Naive thymus-derived CD4-positive, alpha-beta T cell (primary cell): ENCODE measurements around the gene ICOS. TPM values are rescaled to one million over a fixed set of nuclear protein-coding genes. Genes with fewer than 3 reads are reported as not detected.

Source experiments
- ATAC-seq: fragments of 150-1000 bp; cut with Tn5 transposase; 2 replicates; pipeline ENCODE4 v1.10.0; 2021; ENCODE audit warnings: mild to moderate bottlenecking, moderate library complexity
- CTCF ChIA-PET: fragments of 350-600 bp; sonication (Branson Sonifier 250); formaldehyde crosslinking; loops from one replicate; lab custom pipeline; 2021; ENCODE audit warnings: antibody characterized with exemption; lab: Charles Lee
- POLR2A ChIA-PET: fragments of 350-600 bp; sonication (Branson Sonifier 250); formaldehyde crosslinking; loops from one replicate; lab custom pipeline; 2021; ENCODE audit warnings: antibody characterized with exemption, inconsistent platforms; lab: Charles Lee
- DNase-seq, 9 donors: peaks; one replicate each; pipeline versions ENCODE4 v3.0.0 to v3.0.0-alpha.2; 2020 to 2022; ENCODE audit warnings: mixed read lengths in 1 of 9
- H3K27ac ChIP-seq: one replicate; pipeline ENCODE4 v1.7.0; 2013; ENCODE audit warnings: mild to moderate bottlenecking, low read depth, low read length, moderate library complexity
- H3K27me3 ChIP-seq, 2 donors: one replicate each; pipeline ENCODE4 v1.7.0; 2013; ENCODE audit warnings: low read length in 2 of 2, mild to moderate bottlenecking in 2 of 2, moderate library complexity in 2 of 2; ENCODE audit not compliant: control insufficient read depth in 2 of 2, insufficient read depth in 2 of 2
- H3K36me3 ChIP-seq, 3 experiments: 1 replicate in 2 of 3; 2 replicates in 1 of 3; pipeline ENCODE4 v1.7.0; 2013; ENCODE audit warnings: low read length in 3 of 3, mild to moderate bottlenecking in 3 of 3, moderate library complexity in 1 of 3; ENCODE audit not compliant: insufficient read depth in 3 of 3, control insufficient read depth in 2 of 3
- H3K4me1 ChIP-seq, 2 donors: one replicate each; pipeline ENCODE4 v1.7.0; 2013; ENCODE audit warnings: low read length in 2 of 2, mild to moderate bottlenecking in 2 of 2, moderate library complexity in 1 of 2; ENCODE audit not compliant: control insufficient read depth in 2 of 2, insufficient read depth in 2 of 2
- H3K4me3 ChIP-seq: 2 replicates; pipeline ENCODE4 v1.7.0; 2013; ENCODE audit warnings: mild to moderate bottlenecking, low read length
- H3K9me3 ChIP-seq, 3 experiments: 1 replicate in 2 of 3; 2 replicates in 1 of 3; pipeline ENCODE4 v1.7.0; 2013; ENCODE audit warnings: low read length in 3 of 3; ENCODE audit not compliant: control insufficient read depth in 2 of 3
- H3K27ac Mint-ChIP-seq, 9 donors: one replicate each; pipeline ENCODE4 v1.8.0; 2020 to 2022; ENCODE audit warnings: mixed read lengths in 9 of 9, mild to moderate bottlenecking in 8 of 9, moderate library complexity in 5 of 9, inconsistent platforms in 2 of 9
- H3K27me3 Mint-ChIP-seq, 5 donors: one replicate each; pipeline ENCODE4 v1.8.0; 2021 to 2022; ENCODE audit warnings: mixed read lengths in 5 of 5, mild to moderate bottlenecking in 1 of 5
- H3K36me3 Mint-ChIP-seq, 5 donors: one replicate each; pipeline ENCODE4 v1.8.0; 2020 to 2022; ENCODE audit warnings: mixed read lengths in 5 of 5, mild to moderate bottlenecking in 3 of 5, inconsistent platforms in 1 of 5
- H3K4me1 Mint-ChIP-seq, 7 donors: one replicate each; pipeline ENCODE4 v1.8.0; 2020 to 2022; ENCODE audit warnings: mixed read lengths in 7 of 7, mild to moderate bottlenecking in 3 of 7, inconsistent platforms in 1 of 7
- H3K4me3 Mint-ChIP-seq, 10 donors: one replicate each; pipeline ENCODE4 v1.8.0; 2020 to 2022; ENCODE audit warnings: mild to moderate bottlenecking in 10 of 10, mixed read lengths in 10 of 10, moderate library complexity in 6 of 10, inconsistent platforms in 2 of 10
- H3K9me3 Mint-ChIP-seq, 11 donors: one replicate each; pipeline ENCODE4 v1.8.0; 2020 to 2022; ENCODE audit warnings: mixed read lengths in 11 of 11, mild to moderate bottlenecking in 4 of 11, inconsistent platforms in 1 of 11, moderate library complexity in 1 of 11
- intact Hi-C, 2 donors: fragments of 100-400 bp; cut with micrococcal nuclease; formaldehyde crosslinking; loops; one replicate each; pipeline ENCODE4 v1.15.1; 2023
- polyA plus RNA-seq, 2 donors: library from polyadenylated mRNA; unstranded; fragments of 300-500 nt; fragmentation: Illumina TruSeq; gene quantifications; one replicate each; pipeline ENCODE4 v1.2.3, GENCODE V29; 2021
- total RNA-seq, 6 experiments: library from RNA in 5 of 6; stranded (reverse) in 5 of 6; gene quantifications; 1 replicate in 5 of 6; 2 replicates in 1 of 6; pipeline ENCODE4 v1.2.3 and lab custom pipeline; 2021 to 2026

The ICOS gene
- 10 to 100 TPM; 26.2 to 54.9 (median 50.2) TPM for total RNA-seq
- polyA plus RNA-seq, result 10 to 100 TPM; 22.4 to 25.4 TPM
- total RNA-seq (lab: John Stamatoyannopoulos, UW), result 122 reads per million, percentile 87 among the genes with 10 or more reads in this experiment

GRCh38 chr2:203936535-203936934 lies at the start of gene ICOS:
Gene ICOS, plus strand, starts transcription at chr2:203936763. Its CDS starts 52 bp downstream, at chr2:203936815.
- DNase-seq (peak in 7 of 9 donors; percentile 65 to 83 (median 76)), ATAC-seq (peak; percentile 80)
- ChIA-PET CTCF (no interaction called here), POLR2A (interaction anchor here (0.9 to 5.8 kb wide), 3 partner anchors 13 to 229 kb away, joined by 3 to 37 read pairs (median 4); no protein-coding TSS in a partner anchor)
- H3K4me1 Mint-ChIP-seq, result peaks cover 40 to 72% (median 57%) of the 10 kb centered on the region in 7 donors
- Histone ChIP-seq H3K4me3 (peak within 1 kb of the TSS; percentile 80), H3K4me1 (peaks cover 45 to 46% of the 10 kb centered on the region in 2 donors), H3K27ac (peak within 1 kb of the TSS; percentile 87), H3K36me3 (no peaks in the 10 kb centered on the region), H3K27me3 (no peaks in the 10 kb centered on the region), H3K9me3 (no peaks in the 10 kb centered on the region)
- peak within 1 kb of the TSS; percentile 89 to 99 (median 94) for H3K4me3 Mint-ChIP-seq
- H3K36me3 Mint-ChIP-seq, result peaks cover 9 to 47% (median 11%) of the 10 kb centered on the region in 5 donors
- intact Hi-C loops, result loop anchor here (1.0 to 10.0 kb wide), 11 partner anchors 14 to 1562 kb away; partner anchors contain the start of genes CD28 (in 2 of the 2), BMPR2 (in 1 of the 2), CARF (in 1 of the 2) and CYP20A1 (in 1 of the 2)
- peaks cover 0 to 4% (median 0%) of the 10 kb centered on the region in 11 donors for H3K9me3 Mint-ChIP-seq
- no peaks in the 10 kb centered on the region for H3K27me3 Mint-ChIP-seq
- H3K27ac Mint-ChIP-seq, result peak within 1 kb of the TSS; percentile 83 to 98 (median 93)

- H3K4me1 ChIP-seq, result no peaks in the 10 kb centered on the region
- Mint-ChIP-seq H3K27ac (no peak overlapping the region), H3K4me3 (no peak overlapping the region), H3K27me3 (peaks cover 0 to 6% (median 0%) of the 10 kb centered on the region in 5 donors), H3K4me1 (peaks cover 0 to 50% (median 0%) of the 10 kb centered on the region in 7 donors), H3K9me3 (peaks cover 0 to 9% (median 0%) of the 10 kb centered on the region in 11 donors), H3K36me3 (peaks cover 0 to 13% (median 0%) of the 10 kb centered on the region in 5 donors)
- ChIA-PET POLR2A (interaction anchor here (1.0 to 1.9 kb wide), 3 partner anchors 10 to 19 kb away, joined by 5 to 6 read pairs (median 5); no protein-coding TSS in a partner anchor), CTCF (no interaction called here)
- no peak overlapping the region for H3K27ac ChIP-seq
- no peaks in the 10 kb centered on the region for H3K27me3 ChIP-seq
- intact Hi-C loops, result loop anchor here in 1 of 2 donors (2.0 kb wide), 1 partner anchor 19 kb away; no protein-coding TSS in a partner anchor
- no peak for DNase-seq
- H3K36me3 ChIP-seq, result no peaks in the 10 kb centered on the region
- no peak overlapping the region for H3K4me3 ChIP-seq
- H3K9me3 ChIP-seq, result no peaks in the 10 kb centered on the region
- no peak for ATAC-seq
Observed at GRCh38 chr2:203887677-203888076, 48.9 kb upstream of the ICOS start.

- H3K4me1 ChIP-seq, result no peaks in the 10 kb centered on the region
- H3K36me3 ChIP-seq, result no peaks in the 10 kb centered on the region
- no peak for ATAC-seq
- no peak overlapping the region for H3K27ac ChIP-seq
- H3K9me3 ChIP-seq, result no peaks in the 10 kb centered on the region
- H3K4me3 ChIP-seq, result no peak overlapping the region
- H3K27me3 ChIP-seq, result no peaks in the 10 kb centered on the region
- H3K27me3 Mint-ChIP-seq, result peaks cover 0 to 6% (median 0%) of the 10 kb centered on the region in 5 donors
- peaks cover 0 to 17% (median 0%) of the 10 kb centered on the region in 5 donors for H3K36me3 Mint-ChIP-seq
- ChIA-PET CTCF (interaction anchor here (1.0 kb wide), 1 partner anchor 691 kb away, joined by 3 read pairs; no protein-coding TSS in a partner anchor), POLR2A (interaction anchor here (1.0 kb wide), 1 partner anchor 10 kb away, joined by 5 read pairs; no protein-coding TSS in a partner anchor)
- no peak for DNase-seq
- peaks cover 0 to 63% (median 3%) of the 10 kb centered on the region in 7 donors for H3K4me1 Mint-ChIP-seq
- H3K27ac Mint-ChIP-seq, result no peak overlapping the region
- intact Hi-C loops, result loop anchor here in 1 of 2 donors (2.0 kb wide), 1 partner anchor 21 kb away; no protein-coding TSS in a partner anchor
- H3K4me3 Mint-ChIP-seq, result no peak overlapping the region
- H3K9me3 Mint-ChIP-seq, result peaks cover 0 to 9% (median 0%) of the 10 kb centered on the region in 11 donors
Observed at GRCh38 chr2:203889542-203889941, 47.0 kb upstream of the ICOS start.

- no peak overlapping the region for H3K27ac Mint-ChIP-seq
- no peaks in the 10 kb centered on the region for H3K27me3 ChIP-seq
- CTCF ChIA-PET, result interaction anchor here (1.0 kb wide), 1 partner anchor 691 kb away, joined by 3 read pairs; no protein-coding TSS in a partner anchor
- POLR2A ChIA-PET, result interaction anchor here (1.0 kb wide), 1 partner anchor 10 kb away, joined by 5 read pairs; no protein-coding TSS in a partner anchor
- no peaks in the 10 kb centered on the region for H3K9me3 ChIP-seq
- H3K9me3 Mint-ChIP-seq, result peaks cover 0 to 9% (median 0%) of the 10 kb centered on the region in 11 donors
- peaks cover 0 to 6% (median 0%) of the 10 kb centered on the region in 5 donors for H3K27me3 Mint-ChIP-seq
- intact Hi-C loops, result loop anchor here (2.0 to 5.0 kb wide), 3 partner anchors 19 to 148 kb away; no protein-coding TSS in a partner anchor
- DNase-seq, result no peak
- H3K36me3 ChIP-seq, result no peaks in the 10 kb centered on the region
- H3K4me1 ChIP-seq, result no peaks in the 10 kb centered on the region
- ATAC-seq, result no peak
- no peak overlapping the region for H3K4me3 ChIP-seq
- H3K36me3 Mint-ChIP-seq, result peaks cover 0 to 17% (median 0%) of the 10 kb centered on the region in 5 donors
- H3K27ac ChIP-seq, result no peak overlapping the region
- peaks cover 0 to 66% (median 3%) of the 10 kb centered on the region in 7 donors for H3K4me1 Mint-ChIP-seq
- no peak overlapping the region for H3K4me3 Mint-ChIP-seq
Observed at GRCh38 chr2:203889944-203890343, 46.6 kb upstream of the ICOS start.

- no peaks in the 10 kb centered on the region for H3K36me3 ChIP-seq
- no peaks in the 10 kb centered on the region for H3K9me3 ChIP-seq
- H3K4me3 ChIP-seq, result no peak overlapping the region
- peaks cover 0 to 6% (median 0%) of the 10 kb centered on the region in 5 donors for H3K27me3 Mint-ChIP-seq
- H3K4me3 Mint-ChIP-seq, result no peak overlapping the region
- peaks cover 0 to 19% (median 0%) of the 10 kb centered on the region in 5 donors for H3K36me3 Mint-ChIP-seq
- ATAC-seq, result no peak
- peaks cover 0 to 68% (median 3%) of the 10 kb centered on the region in 7 donors for H3K4me1 Mint-ChIP-seq
- CTCF ChIA-PET, result interaction anchor here (0.5 to 0.7 kb wide), 2 partner anchors 418 to 507 kb away, joined by 3 to 4 read pairs; no protein-coding TSS in a partner anchor
- H3K27me3 ChIP-seq, result no peaks in the 10 kb centered on the region
- H3K27ac Mint-ChIP-seq, result peak overlapping the region in 1 of 9 donors; percentile 66
- DNase-seq, result no peak
- POLR2A ChIA-PET, result interaction anchor here (2.3 kb wide), 1 partner anchor 16 kb away, joined by 5 read pairs; no protein-coding TSS in a partner anchor
- H3K27ac ChIP-seq, result no peak overlapping the region
- no peaks in the 10 kb centered on the region for H3K4me1 ChIP-seq
- peaks cover 0 to 9% (median 0%) of the 10 kb centered on the region in 11 donors for H3K9me3 Mint-ChIP-seq
- intact Hi-C loops, result loop anchor here in 1 of 2 donors (2.0 to 5.0 kb wide), 2 partner anchors 20 to 148 kb away; no protein-coding TSS in a partner anchor
Observed at GRCh38 chr2:203890733-203891132, 45.8 kb upstream of the ICOS start.

- peaks cover 0 to 6% (median 0%) of the 10 kb centered on the region in 5 donors for H3K27me3 Mint-ChIP-seq
- DNase-seq (peak in 1 of 9 donors; percentile 66), ATAC-seq (peak; percentile 72)
- peaks cover 0 to 11% (median 0%) of the 10 kb centered on the region in 11 donors for H3K9me3 Mint-ChIP-seq
- POLR2A ChIA-PET, result interaction anchor here (0.6 to 2.3 kb wide), 2 partner anchors 16 to 426 kb away, joined by 3 to 5 read pairs; no protein-coding TSS in a partner anchor
- no peaks in the 10 kb centered on the region for H3K4me1 ChIP-seq
- CTCF ChIA-PET, result interaction anchor here (0.5 to 0.7 kb wide), 2 partner anchors 418 to 508 kb away, joined by 3 to 4 read pairs; no protein-coding TSS in a partner anchor
- H3K4me3 Mint-ChIP-seq, result peak overlapping the region in 1 of 10 donors; percentile 38
- peak overlapping the region in 1 of 9 donors; percentile 78 for H3K27ac Mint-ChIP-seq
- H3K27ac ChIP-seq, result no peak overlapping the region
- no peaks in the 10 kb centered on the region for H3K36me3 ChIP-seq
- peaks cover 0 to 64% (median 3%) of the 10 kb centered on the region in 7 donors for H3K4me1 Mint-ChIP-seq
- H3K9me3 ChIP-seq, result no peaks in the 10 kb centered on the region
- peaks cover 0 to 22% (median 0%) of the 10 kb centered on the region in 5 donors for H3K36me3 Mint-ChIP-seq
- no peak overlapping the region for H3K4me3 ChIP-seq
- H3K27me3 ChIP-seq, result no peaks in the 10 kb centered on the region
- intact Hi-C loops, result loop anchor here in 1 of 2 donors (2.0 to 5.0 kb wide), 2 partner anchors 21 to 149 kb away; no protein-coding TSS in a partner anchor
Observed at GRCh38 chr2:203891474-203891873, 45.1 kb upstream of the ICOS start.
